GM21360 (cell line): ENCODE data around the gene CAP2.
A peak's percentile ranks its signal among the peaks of the same experiment; 100 is the strongest.
"Not testable (repeated sequence)": the region's sequence is repeated elsewhere in the genome, so short reads cannot be mapped to it uniquely, and the experiment has no call there.

Source experiments
- ATAC-seq: cut with Tn5 transposase; IDR thresholded peaks from one replicate; pipeline ENCODE4 v1.9.1; 2021; ENCODE audit warnings: mild to moderate bottlenecking, moderate library complexity; ENCODE audit not compliant: unreplicated experiment

CAP2 gene

GRCh38 chr6:17562636-17563035 lies 169.2 kb downstream of the CAP2 start:
- ATAC-seq = no peak

- no peak for ATAC-seq
Observed at GRCh38 chr6:17565399-17565798, 172.0 kb downstream of the CAP2 start.

GRCh38 chr6:17574866-17575560 lies 181.6 kb downstream of the CAP2 start:
- no peak for ATAC-seq

GRCh38 chr6:17577059-17577458 lies 183.7 kb downstream of the CAP2 start:
- ATAC-seq = no peak

GRCh38 chr6:17580518-17581048 lies 187.2 kb downstream of the CAP2 start:
- peak; percentile 59 for ATAC-seq

- not testable (repeated sequence) for ATAC-seq
Observed at GRCh38 chr6:17581282-17581681, 187.9 kb downstream of the CAP2 start.

- ATAC-seq = no peak
Observed at GRCh38 chr6:17583811-17584210, 190.4 kb downstream of the CAP2 start.

- peak; percentile 45 for ATAC-seq
Observed at GRCh38 chr6:17584241-17584803, 190.9 kb downstream of the CAP2 start.

- ATAC-seq = no peak
Observed at GRCh38 chr6:17585766-17586490, 192.5 kb downstream of the CAP2 start.

GRCh38 chr6:17586623-17587022 lies 193.2 kb downstream of the CAP2 start:
- not testable (repeated sequence) for ATAC-seq

- no peak for ATAC-seq
Observed at GRCh38 chr6:17588011-17588410, 194.6 kb downstream of the CAP2 start.

- ATAC-seq = peak; percentile 70
Observed at GRCh38 chr6:17589406-17590096, 196.2 kb downstream of the CAP2 start.

- ATAC-seq = no peak
Observed at GRCh38 chr6:17591287-17591686, 197.9 kb downstream of the CAP2 start.

- ATAC-seq = no peak
Observed at GRCh38 chr6:17593246-17593645, 199.9 kb downstream of the CAP2 start.

GRCh38 chr6:17596085-17596484 lies 202.7 kb downstream of the CAP2 start:
- no peak for ATAC-seq

GRCh38 chr6:17599877-17600526 lies 206.6 kb downstream of the CAP2 start, which contains the start of gene FAM8A1:
FAM8A1 (plus strand) TSS chr6:17600302; CDS start chr6:17600410, 108 bp downstream.
- ATAC-seq = peak; percentile 81

- peak; percentile 59 for ATAC-seq
Observed at GRCh38 chr6:17600527-17601385, 207.4 kb downstream of the CAP2 start.

GRCh38 chr6:17601386-17601703 lies 207.9 kb downstream of the CAP2 start:
- ATAC-seq = no peak

- ATAC-seq = no peak
Observed at GRCh38 chr6:17602888-17603287, 209.5 kb downstream of the CAP2 start.

- ATAC-seq = no peak
Observed at GRCh38 chr6:17606606-17607005, 213.2 kb downstream of the CAP2 start.
